H1 (cell line): Measurements from ENCODE around the gene USP24. TPM values are rescaled to one million over a fixed set of nuclear protein-coding genes. Genes with fewer than 3 reads are reported as not detected.

Experiments
- FOSL1 ChIP-seq: IDR thresholded peaks from 2 replicates; pipeline ENCODE4 v1.6.1; 2011; ENCODE audit warnings: mild to moderate bottlenecking, low read depth, low read length, moderate library complexity; ENCODE audit not compliant: insufficient read depth
- KDM1A ChIP-seq: fragments of 200-600, 300-600 bp; sonication (generic); IDR thresholded peaks from 2 replicates; pipeline ENCODE4 v1.7.1; 2016; ENCODE audit warnings: mild to moderate bottlenecking, low read length, borderline replicate concordance
- KDM4A ChIP-seq: IDR thresholded peaks from one replicate; pipeline ENCODE4 v1.7.1; 2012; ENCODE audit warnings: low read depth, mild to moderate bottlenecking, moderate library complexity, low read length, inconsistent platforms; ENCODE audit not compliant: severe bottlenecking
- PHF8 ChIP-seq: fragments of 200-600 bp; sonication (generic); conservative IDR thresholded peaks from 2 replicates; pipeline ENCODE4 v1.7.1; 2012; ENCODE audit warnings: low read depth, mild to moderate bottlenecking, inconsistent platforms, low read length, moderate library complexity
- POU5F1 ChIP-seq: IDR thresholded peaks from 2 replicates; pipeline ENCODE4 v1.6.1; 2011; ENCODE audit warnings: low read depth, mild to moderate bottlenecking, low read length, moderate library complexity
- TAF1 ChIP-seq: IDR thresholded peaks from 2 replicates; pipeline ENCODE4 v1.6.1; 2011; ENCODE audit warnings: mild to moderate bottlenecking, low read depth, low read length
- polyA plus RNA-seq, 7 experiments: library from polyadenylated mRNA; depleted of rRNA in 3 of 7; stranded (reverse) in 5 of 7; unstranded in 2 of 7; fragments of >200 nt in 5 of 7; fragments of 200-250 nt in 2 of 7; gene quantifications; 1 replicate in 5 of 7; 2 replicates in 1 of 7; 4 replicates in 1 of 7; pipeline versions ENCODE4 v1.2.1 to v1.2.3, GENCODE V29; 2011 to 2013; ENCODE audit warnings: missing spikeins in 2 of 7, mixed read lengths in 2 of 7
- total RNA-seq: library from RNA; stranded (reverse); fragmentation: NEBNext Ultra II Directional; extraction: Animal tissue kit (Norgen Biotek cat#: 25700); gene quantifications from 2 replicates; pipeline ENCODE4 v1.2.1, GENCODE V29; 2021

The USP24 gene
- total and polyA plus RNA-seq, 2 of the 8 experiments (the other 6 are each of a cell fraction or from before 2014, with no cell fraction given): 11.1 to 34.6 TPM

GRCh38 chr1:55070293-55071164, 144.6 kb downstream of the USP24 start (continued):
- TF ChIP-seq PHF8 (no peak), KDM4A (no peak), FOSL1 (no peak), KDM1A (no peak), TAF1 (no peak), POU5F1 (no peak)
